Measurements from ENCODE around the gene SREBF2.

The SREBF2 gene

GRCh38 chr22:41845380-41846267 is 12.7 kb downstream of the SREBF2 start:
- ChIA-PET CTCF (no interaction called here), POLR2A (ENCODE audit: low non-redundant PET) (interaction anchor here (1.0 kb wide), 1 partner anchor 13 kb away, joined by 3 read pairs; the partner anchor contains the start of gene SREBF2)
- TF ChIP-seq CTCF (conservative IDR thresholded peaks at IDR 0.05; ENCODE audit: low read depth) = no peak
- DNase-seq (ENCODE audit: low spot score) = no peak
- peak overlapping the region; percentile 67 for H3K27ac ChIP-seq

- ChIA-PET CTCF (no interaction called here), POLR2A (ENCODE audit: low non-redundant PET) (no interaction called here)
- peak overlapping the region; percentile 67 for H3K27ac ChIP-seq
- TF ChIP-seq CTCF (conservative IDR thresholded peaks at IDR 0.05; ENCODE audit: low read depth) = no peak
- DNase-seq (ENCODE audit: low spot score) = no peak
These were observed 13.5 kb downstream of the SREBF2 start for GRCh38 chr22:41846268-41846987.

GRCh38 chr22:41847300-41847699 is 14.4 kb downstream of the SREBF2 start:
- CTCF ChIA-PET = interaction anchor here (0.7 kb wide), 2 partner anchors 12 to 94 kb away, joined by 4 to 5 read pairs; no protein-coding TSS in a partner anchor
- TF ChIP-seq CTCF (conservative IDR thresholded peaks at IDR 0.05; ENCODE audit: low read depth) = no peak
- 0 out of 2 replicates have a peak overlapping the region, but pooled peaks have one; percentile 13 for H3K27ac ChIP-seq
- no peak for DNase-seq (ENCODE audit: low spot score)
- POLR2A ChIA-PET (ENCODE audit: low non-redundant PET) = no interaction called here

- ChIA-PET CTCF (no interaction called here), POLR2A (ENCODE audit: low non-redundant PET) (no interaction called here)
- H3K27ac ChIP-seq = peak overlapping the region; percentile 68
- no peak for TF ChIP-seq CTCF (conservative IDR thresholded peaks at IDR 0.05; ENCODE audit: low read depth)
- DNase-seq (ENCODE audit: low spot score) = no peak
These were observed 15.6 kb downstream of the SREBF2 start for GRCh38 chr22:41848468-41848867.

GRCh38 chr22:41856469-41856868 is 23.6 kb downstream of the SREBF2 start:
- TF ChIP-seq CTCF (conservative IDR thresholded peaks at IDR 0.05; ENCODE audit: low read depth) = no peak
- no peak for DNase-seq (ENCODE audit: low spot score)
- H3K27ac ChIP-seq = peak overlapping the region; percentile 77
- ChIA-PET CTCF (no interaction called here), POLR2A (ENCODE audit: low non-redundant PET) (no interaction called here)

GRCh38 chr22:41857155-41857859 is 24.4 kb downstream of the SREBF2 start:
- peak; percentile 66 for DNase-seq (ENCODE audit: low spot score)
- TF ChIP-seq CTCF (conservative IDR thresholded peaks at IDR 0.05; ENCODE audit: low read depth) = peak; percentile 61
- POLR2A ChIA-PET (ENCODE audit: low non-redundant PET) = no interaction called here
- peak overlapping the region; percentile 77 for H3K27ac ChIP-seq
- CTCF ChIA-PET = no interaction called here

All from RWPE1 (cell line).